GM23248 (cell line): ENCODE measurements around the gene NR2F1.

Experiments
- EZH2 ChIP-seq: fragments of 200-600 bp; sonication (generic); IDR thresholded peaks from 2 replicates; pipeline ENCODE4 v1.6.1; 2018; ENCODE audit warnings: antibody characterized with exemption, mild to moderate bottlenecking; ENCODE audit not compliant: insufficient read depth, poor library complexity, severe bottlenecking
- EZH2phosphoT487 ChIP-seq: fragments of 200-600 bp; sonication (generic); IDR thresholded peaks from 2 replicates; pipeline ENCODE4 v1.6.1; 2018; ENCODE audit warnings: antibody characterized with exemption, moderate library complexity, mild to moderate bottlenecking, low read depth; ENCODE audit not compliant: insufficient read depth

- TF ChIP-seq EZH2 (no peak), EZH2phosphoT487 (no peak)
These were observed 49.3 kb downstream of the NR2F1 start for GRCh38 chr5:93632327-93632726.
